Adrenal gland (tissue), 5 donors: ENCODE data around the gene CNTN1.

Source experiments
- POLR2A ChIP-seq, 2 donors: fragments of 450-650 bp; IDR thresholded peaks; one replicate each; pipeline ENCODE4 v1.6.1; 2017; ENCODE audit warnings: antibody characterized with exemption in 2 of 2, mild to moderate bottlenecking in 2 of 2, moderate library complexity in 1 of 2
- TF ChIP-seq, protein P1 (sequence below), 6 experiments: fragments of 450-650 bp in 4 of 6; fragments of 200-600 bp in 2 of 6; sonication (generic) in 1 of 6; IDR thresholded peaks; 1 replicate in 5 of 6; 2 replicates in 1 of 6; pipeline versions ENCODE4 v1.5.1 to v1.8.0; 2016 to 2021; ENCODE audit warnings: antibody characterized with exemption in 6 of 6, mild to moderate bottlenecking in 2 of 6, moderate library complexity in 1 of 6
- donor health status: DM: no; HTN: no; CAD: no.

DNA sequence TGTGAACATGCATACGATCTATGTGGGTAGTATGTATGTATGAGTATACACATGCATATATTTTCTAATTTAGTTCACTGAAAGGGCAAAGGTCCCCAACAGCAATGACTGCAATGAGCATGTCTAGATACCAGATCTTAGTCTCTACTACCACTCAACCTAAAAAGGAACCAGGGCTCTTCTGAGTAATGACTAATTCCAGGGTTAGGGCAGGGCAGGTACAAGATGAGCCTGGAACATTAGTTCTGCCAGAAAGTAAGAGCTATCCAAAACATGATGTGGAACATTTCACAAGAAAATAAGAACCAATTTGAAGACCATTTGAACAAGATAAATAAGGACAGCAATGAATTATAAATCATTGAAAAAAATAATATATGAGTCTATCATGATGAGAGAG is 404.6 kb downstream of the CNTN1 start:
- TF ChIP-seq, protein P1, sequence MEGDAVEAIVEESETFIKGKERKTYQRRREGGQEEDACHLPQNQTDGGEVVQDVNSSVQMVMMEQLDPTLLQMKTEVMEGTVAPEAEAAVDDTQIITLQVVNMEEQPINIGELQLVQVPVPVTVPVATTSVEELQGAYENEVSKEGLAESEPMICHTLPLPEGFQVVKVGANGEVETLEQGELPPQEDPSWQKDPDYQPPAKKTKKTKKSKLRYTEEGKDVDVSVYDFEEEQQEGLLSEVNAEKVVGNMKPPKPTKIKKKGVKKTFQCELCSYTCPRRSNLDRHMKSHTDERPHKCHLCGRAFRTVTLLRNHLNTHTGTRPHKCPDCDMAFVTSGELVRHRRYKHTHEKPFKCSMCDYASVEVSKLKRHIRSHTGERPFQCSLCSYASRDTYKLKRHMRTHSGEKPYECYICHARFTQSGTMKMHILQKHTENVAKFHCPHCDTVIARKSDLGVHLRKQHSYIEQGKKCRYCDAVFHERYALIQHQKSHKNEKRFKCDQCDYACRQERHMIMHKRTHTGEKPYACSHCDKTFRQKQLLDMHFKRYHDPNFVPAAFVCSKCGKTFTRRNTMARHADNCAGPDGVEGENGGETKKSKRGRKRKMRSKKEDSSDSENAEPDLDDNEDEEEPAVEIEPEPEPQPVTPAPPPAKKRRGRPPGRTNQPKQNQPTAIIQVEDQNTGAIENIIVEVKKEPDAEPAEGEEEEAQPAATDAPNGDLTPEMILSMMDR (IDR thresholded peaks at IDR 0.05), result no peak
- no peak for TF ChIP-seq POLR2A (IDR thresholded peaks at IDR 0.05)
